HepG2 (cell line): ENCODE measurements around the gene SPATA32. TPM values are rescaled to one million over a fixed set of nuclear protein-coding genes. Genes with fewer than 3 reads are reported as not detected.

Experiments
- AKAP8 ChIP-seq: sonication (generic); formaldehyde crosslinking; IDR thresholded peaks from 2 replicates; pipeline ENCODE4 v1.5.1; 2020; ENCODE audit warnings: mild to moderate bottlenecking, missing genetic modification reagents
- BCL3 ChIP-seq: sonication (generic); formaldehyde crosslinking; IDR thresholded peaks from 2 replicates; pipeline ENCODE4 v1.5.1; 2020; ENCODE audit warnings: mild to moderate bottlenecking, missing genetic modification reagents, moderate library complexity
- EHMT2 ChIP-seq: fragments of 200-600 bp; sonication (generic); IDR thresholded peaks from 2 replicates; pipeline ENCODE4 v1.7.0; 2017; ENCODE audit warnings: antibody characterized with exemption, low read depth, low read length, borderline replicate concordance
- FOSL1 ChIP-seq: sonication (generic); formaldehyde crosslinking; IDR thresholded peaks from 2 replicates; pipeline ENCODE4 v1.9.0; 2021; ENCODE audit warnings: missing genetic modification reagents, borderline replicate concordance
- HMGA1 ChIP-seq: sonication (generic); formaldehyde crosslinking; conservative IDR thresholded peaks from 2 replicates; pipeline ENCODE4 v1.4.0; 2020; ENCODE audit warnings: missing genetic modification reagents
- KDM1A ChIP-seq: IDR thresholded peaks from 2 replicates; pipeline ENCODE4 v1.6.1; 2016; ENCODE audit warnings: missing compliant biosample characterization
- KLF15 ChIP-seq: sonication (generic); formaldehyde crosslinking; IDR thresholded peaks from 2 replicates; pipeline ENCODE4 v1.8.1; 2023; ENCODE audit warnings: borderline replicate concordance, mild to moderate bottlenecking, inconsistent platforms, missing genetic modification reagents, mixed read lengths
- MED1 ChIP-seq: sonication (generic); formaldehyde crosslinking; IDR thresholded peaks from 2 replicates; pipeline ENCODE4 v1.4.0; 2020; ENCODE audit warnings: missing genetic modification reagents
- MED8 ChIP-seq: sonication (generic); formaldehyde crosslinking; IDR thresholded peaks from 2 replicates; pipeline ENCODE4 v1.8.1; 2023; ENCODE audit warnings: mild to moderate bottlenecking, missing genetic modification reagents; ENCODE audit not compliant: insufficient replicate concordance
- MTF1 ChIP-seq: sonication (generic); formaldehyde crosslinking; IDR thresholded peaks from 2 replicates; pipeline ENCODE4 v1.5.0; 2020; ENCODE audit warnings: missing genetic modification reagents
- NFE2L2 ChIP-seq: fragments of 150-350 bp; IDR thresholded peaks from 2 replicates; pipeline ENCODE4 v1.6.1; 2014; ENCODE audit warnings: low read length
- PAX8 ChIP-seq: sonication (generic); formaldehyde crosslinking; IDR thresholded peaks from 2 replicates; pipeline ENCODE4 v1.8.0; 2022; ENCODE audit warnings: mild to moderate bottlenecking, missing genetic modification reagents, borderline replicate concordance
- RAD51 ChIP-seq: fragments of 450-650 bp; IDR thresholded peaks from 2 replicates; pipeline ENCODE4 v1.6.1; 2016; ENCODE audit warnings: borderline replicate concordance
- SAP130 ChIP-seq: IDR thresholded peaks from 2 replicates; pipeline ENCODE4 v1.6.1; 2016; ENCODE audit warnings: low read depth
- SP5 ChIP-seq: IDR thresholded peaks from 2 replicates; pipeline ENCODE4 v1.6.1; 2016; ENCODE audit warnings: low read depth, borderline replicate concordance
- ZBTB49 ChIP-seq: sonication (generic); formaldehyde crosslinking; IDR thresholded peaks from 2 replicates; pipeline ENCODE4 v1.4.0; 2020; ENCODE audit warnings: missing genetic modification reagents, borderline replicate concordance
- ZNF12 ChIP-seq: sonication (generic); formaldehyde crosslinking; IDR thresholded peaks from 2 replicates; pipeline ENCODE4 v1.5.0; 2020; ENCODE audit warnings: missing genetic modification reagents
- ZNF121 ChIP-seq: sonication (generic); formaldehyde crosslinking; IDR thresholded peaks from 2 replicates; pipeline ENCODE4 v1.5.0; 2020; ENCODE audit warnings: mild to moderate bottlenecking, missing genetic modification reagents
- ZNF274 ChIP-seq: sonication (generic); formaldehyde crosslinking; IDR thresholded peaks from 2 replicates; pipeline ENCODE4 v1.5.1; 2020; ENCODE audit warnings: mild to moderate bottlenecking, missing genetic modification reagents
- ZNF3 ChIP-seq: IDR thresholded peaks from 2 replicates; pipeline ENCODE4 v1.7.0; 2017; ENCODE audit warnings: inconsistent platforms
- ZNF329 ChIP-seq: sonication (generic); formaldehyde crosslinking; IDR thresholded peaks from 2 replicates; pipeline ENCODE4 v1.9.0; 2021; ENCODE audit warnings: low read depth, mild to moderate bottlenecking, missing genetic modification reagents
- ZNF589 ChIP-seq: sonication (generic); formaldehyde crosslinking; conservative IDR thresholded peaks from 2 replicates; pipeline ENCODE4 v1.8.0; 2022; ENCODE audit warnings: mild to moderate bottlenecking, moderate library complexity, missing genetic modification reagents
- ZNF597 ChIP-seq: sonication (generic); formaldehyde crosslinking; IDR thresholded peaks from 2 replicates; pipeline ENCODE4 v1.5.0; 2020; ENCODE audit warnings: missing genetic modification reagents
- ZNF598 ChIP-seq: sonication (generic); formaldehyde crosslinking; IDR thresholded peaks from 2 replicates; pipeline ENCODE4 v1.5.1; 2020; ENCODE audit warnings: mild to moderate bottlenecking, missing genetic modification reagents, borderline replicate concordance
- ZNF616 ChIP-seq: sonication (generic); formaldehyde crosslinking; IDR thresholded peaks from 2 replicates; pipeline ENCODE4 v1.5.0; 2020; ENCODE audit warnings: low read depth, mild to moderate bottlenecking, missing genetic modification reagents
- ZNF841 ChIP-seq: sonication (generic); formaldehyde crosslinking; IDR thresholded peaks from 2 replicates; pipeline ENCODE4 v1.8.1; 2023; ENCODE audit warnings: missing genetic modification reagents, borderline replicate concordance
- polyA plus RNA-seq, 8 experiments: library from polyadenylated mRNA; depleted of rRNA in 3 of 8; stranded (reverse) in 7 of 8; unstranded in 1 of 8; fragments of >200 nt; fragmentation: Illumina TruSeq in 4 of 8; extraction: Trizol in 4 of 8; gene quantifications; 2 replicates each; pipeline versions ENCODE4 v1.2.1 to v1.2.3, GENCODE V29; 2011 to 2016; ENCODE audit warnings: low read depth in 4 of 8, missing spikeins in 1 of 8, mixed read lengths in 1 of 8; ENCODE audit not compliant: insufficient read depth in 1 of 8
- total RNA-seq, 5 experiments: library from RNA; depleted of rRNA; stranded (reverse); fragments of >200 nt; fragmentation: Illumina TruSeq; extraction: Trizol; gene quantifications; 2 replicates each; pipeline ENCODE4 v1.2.3, GENCODE V29; 2016; ENCODE audit warnings: low read depth in 1 of 5

The SPATA32 gene
- total and polyA plus RNA-seq, 2 of the 13 experiments (the other 11 are each of a cell fraction or from before 2014, with no cell fraction given), result not detected

- TF ChIP-seq KLF15 (CRISPR knock-in tag) (no peak), SP5 (CRISPR knock-in tag) (no peak), NFE2L2 (no peak), SAP130 (CRISPR knock-in tag) (peak; percentile 17; the same call in 1 of the 2 replicates), FOSL1 (CRISPR knock-in tag) (no peak), ZNF329 (CRISPR knock-in tag) (no peak), AKAP8 (CRISPR knock-in tag) (no peak), ZNF589 (CRISPR knock-in tag) (no peak), MED1 (0 out of 2 replicates have a peak, but pooled peaks have one; percentile 10), HMGA1 (CRISPR knock-in tag) (no peak), ZNF121 (CRISPR knock-in tag) (no peak), ZNF616 (CRISPR knock-in tag) (no peak), RAD51 (no peak), ZNF3 (CRISPR knock-in tag) (no peak), KDM1A (CRISPR knock-in tag) (no peak), ZNF841 (no peak), ZNF274 (no peak), ZBTB49 (no peak), EHMT2 (no peak), ZNF597 (no peak), MED8 (CRISPR knock-in tag) (no peak), BCL3 (CRISPR knock-in tag) (no peak), ZNF598 (CRISPR knock-in tag) (no peak), ZNF12 (CRISPR knock-in tag) (0 out of 2 replicates have a peak, but pooled peaks have one; percentile 43), PAX8 (CRISPR knock-in tag) (no peak), MTF1 (no peak)
Observed at GRCh38 chr17:45310380-45311324, 48.8 kb upstream of the SPATA32 start (continued).
